Adipose tissue (tissue), 3 donors: Measurements from ENCODE around the gene GAPDHS. TPM values are rescaled to one million over a fixed set of nuclear protein-coding genes. Genes with fewer than 3 reads are reported as not detected.

ENCODE experiments used
- H3K27ac ChIP-seq: one replicate; pipeline ENCODE4 v1.5.1; 2013; ENCODE audit warnings: low read depth, low read length
- WGBS, 3 donors: extraction: QIAGEN DNeasy Blood & Tissue Kit; methylation state at CpG; one replicate each; pipeline ENCODE4 v1.1.7; 2013; 5-methylcytosine and 5-hydroxymethylcytosine counted together
- polyA plus RNA-seq, 3 donors: library from polyadenylated mRNA; stranded (reverse); fragments of 200-250 nt; gene quantifications; one replicate each; pipeline ENCODE4 v1.2.3, GENCODE V29; 2013
- donor health status: healthy with polysubstance abuse.
- donor health status: Bipolar disorder and iron deficiency.
- donor health status: healthy.

GAPDHS gene
- polyA plus RNA-seq, 3 donors, result not detected

DNA sequence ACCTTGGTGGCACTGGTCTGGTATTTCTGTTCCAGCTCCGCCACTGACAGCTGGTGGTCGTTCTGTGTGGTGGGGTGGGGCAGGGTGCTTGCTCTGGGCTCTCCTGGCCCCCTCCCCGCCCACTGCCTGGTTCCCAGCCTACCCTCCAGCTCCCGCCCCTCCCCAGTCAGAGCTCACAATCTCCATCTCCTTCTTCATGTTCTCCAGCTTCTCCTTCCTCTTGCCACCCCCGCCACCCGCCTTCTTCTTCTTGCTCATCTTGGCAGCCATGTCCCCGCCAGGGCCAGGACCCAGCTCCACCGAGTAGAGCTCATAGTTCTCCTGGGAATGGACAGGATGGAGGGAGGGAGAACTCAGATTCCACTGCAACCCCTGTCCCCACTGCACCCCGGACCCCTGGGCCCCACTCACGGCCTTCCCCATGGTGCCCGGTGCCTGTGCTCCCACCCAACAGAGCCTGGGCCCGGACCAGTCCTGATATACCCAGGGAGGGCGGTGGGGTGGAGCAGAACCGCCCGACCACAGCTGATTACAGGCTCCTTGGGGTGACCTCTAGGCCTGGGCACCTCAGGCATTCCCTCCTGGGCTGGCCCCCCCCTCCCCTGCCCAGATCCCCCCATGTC lies 30.1 kb downstream of the GAPDHS start, which contains the start of gene ATP4A:
ATP4A (minus strand) TSS at position 452 of the 623 bp plus-strand sequence; CDS start at position 423, 29 bp downstream.
- WGBS, 3 donors, result 65 to 75% (median 70%) methylated on average over 11 to 15 of the region's 15 CpGs
- no peak within 1 kb of the TSS for H3K27ac ChIP-seq

DNA sequence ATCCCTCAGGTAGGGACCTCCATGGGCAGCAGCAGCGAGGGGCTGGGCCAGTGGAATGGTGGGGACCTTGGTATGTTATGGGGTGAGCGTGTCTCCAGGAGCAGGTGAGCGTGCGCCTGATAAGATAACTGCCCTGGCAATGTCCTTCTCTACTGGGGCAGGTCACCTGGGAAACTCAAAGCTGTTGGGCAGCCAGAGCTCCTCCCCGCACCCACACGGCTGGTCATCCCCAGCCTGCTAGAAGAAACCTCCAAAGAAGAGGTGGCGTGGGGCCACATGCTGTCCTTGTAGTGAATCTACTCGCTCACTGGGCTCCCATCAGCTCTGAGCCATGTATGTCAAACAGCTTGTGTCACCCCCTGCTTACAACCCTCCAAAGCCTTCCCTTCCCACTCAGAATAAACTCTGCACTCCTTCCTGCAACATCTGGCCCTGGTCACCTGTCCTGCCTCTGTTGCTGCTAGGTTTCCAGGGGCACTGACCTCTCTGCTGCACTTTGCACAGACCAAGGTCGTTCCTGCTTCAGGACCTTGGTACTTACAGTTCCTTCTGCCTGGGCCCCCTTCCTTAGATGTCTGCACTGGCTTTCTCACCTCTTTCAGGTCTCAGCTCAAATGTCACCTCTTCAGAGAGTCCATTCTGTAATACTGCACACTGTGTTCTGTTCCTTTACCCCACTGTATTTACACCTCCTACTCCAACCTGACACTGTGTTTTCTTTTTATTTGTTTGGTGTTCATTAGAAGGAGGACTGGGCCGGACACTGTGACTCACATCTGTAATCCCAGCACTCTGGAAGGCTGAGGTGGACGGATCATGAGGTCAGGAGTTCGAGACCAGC lies 32.0 kb downstream of the GAPDHS start:
- no peak overlapping the region for H3K27ac ChIP-seq
- 48 to 80% (median 72%) methylated on average over 12 of the region's 12 CpGs for WGBS, 3 donors

DNA sequence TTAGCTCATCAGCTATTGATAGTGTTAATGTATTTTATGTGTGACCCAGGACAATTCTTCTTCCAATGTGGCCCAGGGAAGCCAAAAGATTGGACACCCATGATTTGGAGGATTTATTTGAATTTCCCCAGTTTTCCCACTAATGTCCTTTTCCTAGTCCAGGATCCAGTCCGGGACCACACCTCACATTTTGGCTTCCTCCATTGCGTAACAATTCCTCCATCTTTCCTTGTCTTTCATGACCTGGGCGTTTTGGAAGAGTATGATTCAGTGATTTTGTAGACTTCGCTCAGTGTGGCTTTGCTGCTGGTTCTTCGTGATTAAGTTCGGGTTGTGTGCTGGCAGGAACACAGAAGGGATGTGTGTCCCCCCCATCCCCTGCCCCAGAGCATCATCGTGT lies 33.5 kb downstream of the GAPDHS start:
- 81 to 87% (median 82%) methylated on average over 7 of the region's 7 CpGs for WGBS, 3 donors
- no peak overlapping the region for H3K27ac ChIP-seq

GRCh38 chr19:35569281-35569781 lies 36.1 kb downstream of the GAPDHS start:
- 34 to 66% (median 65%) methylated on average over 5 of the region's 5 CpGs for WGBS, 3 donors
- H3K27ac ChIP-seq, result no peak overlapping the region

DNA sequence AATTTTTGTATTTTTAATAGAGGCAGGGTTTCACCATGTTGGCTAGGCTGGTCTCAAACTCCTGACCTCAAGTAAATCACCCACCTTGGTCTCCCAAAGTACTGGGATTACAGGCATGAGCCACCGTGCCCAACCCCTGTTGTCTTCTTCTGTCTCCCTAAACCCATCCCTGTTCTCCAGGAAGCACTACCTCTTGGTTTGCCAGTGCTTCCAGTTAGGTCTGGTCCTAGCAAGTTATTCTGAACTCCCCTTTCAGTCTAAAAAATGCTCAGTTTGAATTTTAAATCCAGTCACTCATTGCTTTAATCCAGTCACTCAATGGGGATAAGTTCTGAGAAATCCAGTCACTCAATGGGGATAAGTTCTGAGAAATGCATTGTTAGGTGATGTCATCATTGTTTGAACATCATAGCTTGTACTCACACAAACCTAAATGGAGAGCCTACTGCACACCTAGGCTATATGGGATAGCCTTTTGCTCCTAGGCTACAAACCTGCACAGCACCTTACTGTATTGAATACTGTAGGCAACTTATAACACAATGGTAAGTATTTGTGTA lies 38.2 kb downstream of the GAPDHS start:
- 88 to 92% (median 89%) methylated on average over 1 of the region's 1 CpG for WGBS, 3 donors
- no peak overlapping the region for H3K27ac ChIP-seq

DNA sequence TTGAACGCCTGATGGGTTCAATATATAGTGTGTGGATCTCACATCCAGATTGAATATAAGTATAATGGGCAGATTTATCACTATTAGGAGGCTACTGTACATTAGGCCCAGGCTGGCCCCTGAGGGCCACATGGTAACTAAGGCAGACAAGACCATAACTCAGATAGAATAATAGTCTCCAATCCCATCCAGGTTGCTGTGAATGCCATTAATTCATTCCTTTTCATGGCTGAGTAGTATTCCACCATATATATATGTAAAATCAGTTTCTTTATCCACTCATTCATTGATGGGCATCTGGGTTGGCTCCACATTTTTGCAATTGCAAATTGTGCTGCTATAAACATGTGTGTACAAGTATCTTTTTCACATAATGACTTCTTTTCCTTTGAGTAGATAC lies 44.7 kb downstream of the GAPDHS start:
- 76 to 94% (median 84%) methylated on average over 1 of the region's 1 CpG for WGBS, 3 donors

DNA sequence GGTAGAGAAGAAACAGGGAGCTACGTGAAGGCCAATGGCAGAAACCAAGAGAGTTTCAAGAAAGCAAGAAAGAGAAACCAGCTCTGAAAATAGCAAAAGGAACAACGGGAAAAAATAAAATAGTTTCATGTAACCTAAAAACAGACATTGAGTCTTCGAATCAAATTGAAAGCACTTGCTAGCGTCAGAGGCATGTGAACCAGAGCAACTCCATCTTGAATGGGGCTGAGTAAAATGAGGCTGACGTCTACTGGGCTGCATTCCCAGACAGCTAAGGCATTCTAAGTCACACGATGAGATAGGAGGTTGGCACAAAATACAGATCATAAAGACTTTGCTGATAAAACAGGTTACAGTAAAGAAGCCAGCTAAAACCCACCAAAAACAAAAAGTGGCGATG lies 45.5 kb downstream of the GAPDHS start:
- 65 to 76% (median 68%) methylated on average over 7 of the region's 7 CpGs for WGBS, 3 donors
- no peak overlapping the region for H3K27ac ChIP-seq

More for the DNA sequence above, 44.7 kb downstream of the GAPDHS start:
- no peak overlapping the region for H3K27ac ChIP-seq

DNA sequence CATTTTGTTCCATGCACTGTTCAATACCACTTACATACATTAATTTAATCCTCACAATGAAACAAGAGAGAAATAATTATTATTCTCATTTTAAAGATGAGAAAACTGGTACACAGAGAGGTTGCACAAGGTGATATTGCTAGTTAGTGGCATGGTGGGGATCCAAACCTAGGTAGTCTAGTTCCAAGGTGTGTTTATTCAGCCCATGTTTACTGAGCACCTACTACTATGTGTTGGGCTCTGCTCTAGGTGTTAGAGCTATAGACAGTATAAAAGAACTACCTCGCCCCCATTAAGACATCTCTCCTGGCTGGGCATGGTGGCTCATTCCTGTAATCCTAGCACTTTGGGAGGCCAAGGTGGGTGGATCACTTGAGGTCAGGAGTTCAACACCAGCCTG lies 49.5 kb downstream of the GAPDHS start:
- no peak overlapping the region for H3K27ac ChIP-seq
- WGBS, 3 donors, result 68 to 92% (median 83%) methylated on average over 1 of the region's 1 CpG

- no peak within 1 kb of the TSS for H3K27ac ChIP-seq
- WGBS, 3 donors, result 32 to 50% (median 45%) methylated on average over 16 of the region's 16 CpGs
These were observed 52.6 kb downstream of the GAPDHS start, which contains the start of gene PMIS2 for GRCh38 chr19:35585848-35586247. Gene PMIS2 (plus strand): TSS chr19:35586173. CDS start chr19:35586260, 87 bp downstream.

DNA sequence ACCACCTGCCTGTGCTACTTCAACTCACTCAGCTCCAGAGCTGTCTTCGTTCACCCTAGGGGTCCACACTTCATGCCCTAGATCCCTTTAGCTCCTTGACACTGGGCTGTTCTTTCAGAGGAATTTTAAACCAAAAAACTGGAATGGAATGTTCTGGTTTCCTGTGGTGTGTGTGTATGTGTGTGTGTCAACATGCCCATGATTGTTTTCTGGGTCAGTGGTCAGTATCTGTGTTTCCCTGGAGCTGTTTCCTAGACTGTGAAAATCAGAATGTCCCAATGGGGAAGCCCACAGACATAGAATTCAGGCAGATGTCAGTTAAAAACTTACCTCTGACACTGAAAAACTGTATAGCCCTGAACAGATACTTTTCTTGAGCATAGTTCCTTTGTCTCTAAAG lies 54.1 kb downstream of the GAPDHS start:
- no peak overlapping the region for H3K27ac ChIP-seq
- 36 to 55% (median 48%) methylated on average over 1 of the region's 1 CpG for WGBS, 3 donors

DNA sequence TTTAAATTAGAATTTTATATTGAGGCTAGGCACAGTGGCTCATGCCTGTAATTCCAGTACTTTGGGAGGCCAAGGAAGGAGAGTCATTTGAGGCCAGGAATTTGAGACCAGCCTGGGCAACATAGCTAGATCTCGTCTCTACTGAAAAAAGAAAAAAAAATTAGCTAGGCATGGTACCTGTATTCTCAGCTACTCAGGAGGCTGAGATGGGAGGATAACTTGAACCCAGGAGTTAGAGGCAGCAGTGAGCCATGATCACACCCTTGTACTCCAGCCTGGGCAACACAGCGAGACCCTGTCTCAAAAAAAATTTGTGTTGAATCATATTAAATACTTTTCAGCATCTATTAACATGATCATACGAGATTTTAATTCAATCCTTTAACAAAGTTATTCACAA lies 57.6 kb downstream of the GAPDHS start:
- WGBS, 3 donors, result 80 to 91% (median 85%) methylated on average over 3 of the region's 3 CpGs
- no peak overlapping the region for H3K27ac ChIP-seq

DNA sequence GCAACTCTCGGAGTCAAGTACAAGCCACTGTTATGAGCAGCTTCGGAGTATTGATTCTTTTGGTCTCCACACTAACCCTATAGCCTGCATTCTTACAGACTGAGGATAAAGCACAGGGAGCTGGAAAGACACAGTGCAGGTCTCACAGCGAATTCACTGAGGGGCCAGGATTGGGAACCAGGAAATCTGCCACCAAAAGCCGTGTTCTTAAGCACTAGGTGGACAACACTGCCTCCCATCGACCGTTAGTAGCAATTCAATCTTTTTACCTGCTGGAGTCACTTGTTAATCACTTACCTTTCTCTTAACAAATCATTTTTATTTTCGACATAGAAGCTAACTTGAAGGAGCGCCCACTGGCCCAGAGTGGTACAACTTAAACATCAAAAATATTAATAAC lies 59.0 kb downstream of the GAPDHS start:
- H3K27ac ChIP-seq, result no peak overlapping the region
- WGBS, 3 donors, result 14 to 22% (median 17%) methylated on average over 8 of the region's 8 CpGs

Other genes with a start within 250 kb of the GAPDHS start
- gene MAG, start 241.3 kb upstream of the GAPDHS start, polyA plus RNA-seq, result under 1 TPM in 1 of 3 donors, not detected in 2; 0.16 TPM
- gene CD22, start 204.3 kb upstream of the GAPDHS start, polyA plus RNA-seq, result 1 to 10 TPM in 1 of 3 donors, under 1 TPM in 2; 0.67 to 2.1 (median 0.88) TPM
- gene FFAR1, start 185.6 kb upstream of the GAPDHS start, polyA plus RNA-seq, result 1 to 10 TPM in 1 of 3 donors, not detected in 2; 2.2 TPM
- gene FFAR3, start 175.0 kb upstream of the GAPDHS start, polyA plus RNA-seq, result 1 to 10 TPM in 2 of 3 donors, under 1 TPM in 1; 0.46 to 1.8 (median 1.8) TPM
- gene GPR42, start 162.4 kb upstream of the GAPDHS start, polyA plus RNA-seq, result under 1 TPM in 2 of 3 donors, not detected in 1; 0.06 to 0.90 TPM
- 1 to 10 TPM in 2 of 3 donors, under 1 TPM in 1; 0.24 to 4.6 (median 4.0) TPM for gene FFAR2, start 85.2 kb upstream of the GAPDHS start, polyA plus RNA-seq
- under 1 TPM in 2 of 3 donors, not detected in 1; 0.21 to 0.42 TPM for gene KRTDAP, start 43.0 kb upstream of the GAPDHS start, polyA plus RNA-seq
- 10 to 100 TPM in 2 of 3 donors, 1 to 10 TPM in 1; 6.8 to 74.3 (median 15.3) TPM for gene DMKN, start 19.8 kb upstream of the GAPDHS start, polyA plus RNA-seq
- 1 to 10 TPM in 1 of 3 donors, under 1 TPM in 1, not detected in 1; 0.15 to 1.5 TPM for gene SBSN, start 5.1 kb upstream of the GAPDHS start, polyA plus RNA-seq
- 100 to 1,000 TPM in 2 of 3 donors, 10 to 100 TPM in 1; 86.7 to 140 (median 107) TPM for gene TMEM147, start 12.2 kb downstream of the GAPDHS start, polyA plus RNA-seq
- gene ATP4A, start 30.2 kb downstream of the GAPDHS start, polyA plus RNA-seq, result 10 to 100 TPM in 1 of 3 donors, 1 to 10 TPM in 2; 1.2 to 74.4 (median 2.9) TPM
- gene PMIS2, start 52.7 kb downstream of the GAPDHS start, polyA plus RNA-seq, result not detected
- gene HAUS5, start 79.3 kb downstream of the GAPDHS start, polyA plus RNA-seq, result 1 to 10 TPM; 4.6 to 6.3 (median 6.0) TPM
- gene RBM42, start 95.6 kb downstream of the GAPDHS start, polyA plus RNA-seq, result 10 to 100 TPM; 28.5 to 56.7 (median 48.9) TPM
- gene ETV2, start 108.3 kb downstream of the GAPDHS start, polyA plus RNA-seq, result 1 to 10 TPM in 2 of 3 donors, under 1 TPM in 1; 0.79 to 3.8 (median 1.7) TPM
- 100 to 1,000 TPM; 454 to 932 (median 759) TPM for gene COX6B1, start 114.9 kb downstream of the GAPDHS start, polyA plus RNA-seq
- gene UPK1A, start 133.1 kb downstream of the GAPDHS start, polyA plus RNA-seq, result under 1 TPM in 2 of 3 donors, not detected in 1; 0.05 to 0.07 TPM
- under 1 TPM in 2 of 3 donors, not detected in 1; 0.07 to 0.12 TPM for gene ZBTB32, start 171.1 kb downstream of the GAPDHS start, polyA plus RNA-seq
- 10 to 100 TPM; 21.1 to 34.3 (median 29.4) TPM for gene KMT2B, start 184.5 kb downstream of the GAPDHS start, polyA plus RNA-seq
- gene IGFLR1, start 209.0 kb downstream of the GAPDHS start, polyA plus RNA-seq, result 10 to 100 TPM; 17.4 to 30.4 (median 19.8) TPM
- 10 to 100 TPM; 13.2 to 30.3 (median 28.8) TPM for gene U2AF1L4, start 212.0 kb downstream of the GAPDHS start, polyA plus RNA-seq
- 10 to 100 TPM; 37.2 to 57.2 (median 49.9) TPM for gene PSENEN, start 212.2 kb downstream of the GAPDHS start, polyA plus RNA-seq
- 10 to 100 TPM in 2 of 3 donors, 1 to 10 TPM in 1; 8.9 to 20.9 (median 15.3) TPM for gene LIN37, start 215.1 kb downstream of the GAPDHS start, polyA plus RNA-seq
- 100 to 1,000 TPM in 2 of 3 donors, 10 to 100 TPM in 1; 63.3 to 608 (median 552) TPM for gene HSPB6, start 223.6 kb downstream of the GAPDHS start, polyA plus RNA-seq
- 10 to 100 TPM in 1 of 3 donors, 1 to 10 TPM in 2; 5.4 to 10.6 (median 6.9) TPM for gene PROSER3, start 224.7 kb downstream of the GAPDHS start, polyA plus RNA-seq
- 1 to 10 TPM; 6.0 to 9.4 (median 6.3) TPM for gene ARHGAP33, start 242.1 kb downstream of the GAPDHS start, polyA plus RNA-seq